Transverse colon (tissue), 4 donors: ENCODE results near the gene CLDN6. TPM values are rescaled to one million over a fixed set of nuclear protein-coding genes. Genes with fewer than 3 reads are reported as not detected.

Experiments
- DNase-seq: peaks from one replicate; pipeline ENCODE4 v3.0.0-alpha.2; 2019
- H3K27ac ChIP-seq, 4 donors: fragments of 200-600 bp; sonication (generic); 2 replicates each; pipeline ENCODE4 v1.5.1; 2016 to 2018; ENCODE audit warnings: inconsistent platforms in 4 of 4
- H3K27me3 ChIP-seq: fragments of 200-600 bp; sonication (generic); 2 replicates; pipeline ENCODE4 v1.5.1; 2017; ENCODE audit warnings: inconsistent platforms
- H3K36me3 ChIP-seq, 4 donors: fragments of 200-600 bp; sonication (generic); 2 replicates each; pipeline ENCODE4 v1.5.1; 2017 to 2019; ENCODE audit warnings: inconsistent platforms in 4 of 4
- H3K4me1 ChIP-seq, 4 donors: fragments of 200-600 bp; sonication (generic); 2 replicates each; pipeline ENCODE4 v1.5.1; 2017 to 2020; ENCODE audit warnings: inconsistent platforms in 4 of 4
- H3K4me3 ChIP-seq, 4 donors: fragments of 200-600 bp; sonication (generic); 1 replicate in 1 of 4; 2 replicates in 3 of 4; pipeline versions ENCODE4 v1.5.1 to v1.6.1; 2017 to 2019; ENCODE audit warnings: inconsistent platforms in 4 of 4
- H3K9me3 ChIP-seq, 2 donors: fragments of 200-600 bp; sonication (generic); 2 replicates each; pipeline ENCODE4 v1.5.1; 2017 to 2019; ENCODE audit warnings: inconsistent platforms in 2 of 2
- EP300 ChIP-seq: sonication (generic); formaldehyde crosslinking; IDR thresholded peaks from one replicate; pipeline ENCODE4 v1.6.1; 2017; ENCODE audit warnings: antibody characterized with exemption, low read depth
- POLR2A ChIP-seq: fragments of 450-650 bp; IDR thresholded peaks from one replicate; pipeline ENCODE4 v1.6.1; 2016; ENCODE audit warnings: antibody characterized with exemption, mild to moderate bottlenecking, moderate library complexity
- POLR2AphosphoS5 ChIP-seq, 3 donors: sonication (generic); formaldehyde crosslinking; IDR thresholded peaks; one replicate each; pipeline ENCODE4 v1.6.1; 2016; ENCODE audit warnings: antibody characterized with exemption in 3 of 3
- WGBS, 2 donors: methylation state at CpG; one replicate each; pipeline ENCODE4 v1.1.5; 2018; ENCODE audit warnings: low coverage in 1 of 2; 5-methylcytosine and 5-hydroxymethylcytosine counted together
- in situ Hi-C, 4 donors: fragments of 200-750 bp; cut with MboI; loops; one replicate each; pipeline versions ENCODE4 v1.15.0 to v1.15.1; 2017; ENCODE audit warnings: low sequenced_read_pairs in 3 of 4, low pct_ligation_motif_present in 1 of 4, low pct_unique_long_range_greater_than_20kb in 1 of 4
- intact Hi-C: fragments of 100-400 bp; cut with DNase I; formaldehyde crosslinking; loops from one replicate; pipeline ENCODE4 v1.15.1; 2023; ENCODE audit warnings: low total_unique reads
- total RNA-seq, 4 donors: library from RNA; depleted of rRNA; stranded (reverse); fragments of >200 nt; gene quantifications; one replicate each; pipeline ENCODE4 v1.1.0, GENCODE V29; 2016
- TF ChIP-seq, protein P1 (sequence below), 5 experiments: fragments of 200-600 bp in 3 of 5; fragments of 450-650 bp in 2 of 5; sonication (generic) in 3 of 5; IDR thresholded peaks; 1 replicate in 2 of 5; 2 replicates in 3 of 5; pipeline ENCODE4 v1.5.1; 2016 to 2017; ENCODE audit warnings: antibody characterized with exemption in 5 of 5, inconsistent platforms in 3 of 5, mild to moderate bottlenecking in 2 of 5, moderate library complexity in 1 of 5

The CLDN6 gene
- total RNA-seq, 4 donors from 2014 or later: not detected

DNA sequence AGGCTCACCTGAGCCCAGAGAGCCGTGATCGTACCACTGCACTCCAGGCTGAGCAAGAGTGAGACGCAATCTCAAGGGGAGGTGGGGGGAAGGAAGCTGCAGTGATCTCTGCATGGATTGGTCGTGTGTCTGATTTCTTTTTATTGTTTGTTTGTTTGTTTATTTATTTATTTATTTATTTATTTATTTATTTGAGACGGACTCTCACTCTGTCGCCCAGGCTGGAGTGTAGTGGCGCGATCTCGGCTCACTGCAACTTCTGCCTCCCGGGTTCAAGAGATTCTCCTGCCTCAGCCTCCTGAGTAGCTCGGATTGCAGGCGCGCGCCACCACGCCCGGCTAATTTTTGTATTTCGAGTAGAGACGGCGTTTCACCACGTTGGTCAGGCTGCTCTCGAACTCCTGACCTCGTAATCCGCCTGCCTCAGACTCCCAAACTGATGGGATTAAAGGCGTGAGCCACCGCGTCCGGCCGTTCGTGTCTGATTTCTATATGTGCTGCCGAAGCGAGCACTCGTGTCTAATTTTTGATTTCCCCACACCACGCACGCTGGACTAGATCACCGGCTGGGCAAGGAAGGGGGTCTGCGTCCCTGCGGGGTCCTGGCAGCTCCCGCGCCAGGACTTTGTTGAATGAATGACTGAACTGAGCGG, 1.7 kb upstream of the CLDN6 start:
- in situ Hi-C loops (no loop called here), intact Hi-C loops (no loop called here)
- no peaks in the 10 kb centered on the region for H3K36me3 ChIP-seq
- H3K27me3 ChIP-seq: peaks cover 21% of the 10 kb centered on the region
- TF ChIP-seq POLR2A (no peak), POLR2AphosphoS5 (IDR thresholded peaks at IDR 0.05) (no peak), EP300 (no peak)
- TF ChIP-seq, protein P1, sequence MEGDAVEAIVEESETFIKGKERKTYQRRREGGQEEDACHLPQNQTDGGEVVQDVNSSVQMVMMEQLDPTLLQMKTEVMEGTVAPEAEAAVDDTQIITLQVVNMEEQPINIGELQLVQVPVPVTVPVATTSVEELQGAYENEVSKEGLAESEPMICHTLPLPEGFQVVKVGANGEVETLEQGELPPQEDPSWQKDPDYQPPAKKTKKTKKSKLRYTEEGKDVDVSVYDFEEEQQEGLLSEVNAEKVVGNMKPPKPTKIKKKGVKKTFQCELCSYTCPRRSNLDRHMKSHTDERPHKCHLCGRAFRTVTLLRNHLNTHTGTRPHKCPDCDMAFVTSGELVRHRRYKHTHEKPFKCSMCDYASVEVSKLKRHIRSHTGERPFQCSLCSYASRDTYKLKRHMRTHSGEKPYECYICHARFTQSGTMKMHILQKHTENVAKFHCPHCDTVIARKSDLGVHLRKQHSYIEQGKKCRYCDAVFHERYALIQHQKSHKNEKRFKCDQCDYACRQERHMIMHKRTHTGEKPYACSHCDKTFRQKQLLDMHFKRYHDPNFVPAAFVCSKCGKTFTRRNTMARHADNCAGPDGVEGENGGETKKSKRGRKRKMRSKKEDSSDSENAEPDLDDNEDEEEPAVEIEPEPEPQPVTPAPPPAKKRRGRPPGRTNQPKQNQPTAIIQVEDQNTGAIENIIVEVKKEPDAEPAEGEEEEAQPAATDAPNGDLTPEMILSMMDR (IDR thresholded peaks at IDR 0.05): no peak
- peak overlapping the region; percentile 92 to 94 (median 93) for H3K27ac ChIP-seq
- WGBS, 2 donors: 36% methylated on average over 37 of the region's 40 CpGs; no CpG with 5 or more reads in 1 of the 2 donors
- H3K4me3 ChIP-seq: peak overlapping the region; percentile 2 to 66 (median 52)
- peaks cover 24 to 52% (median 43%) of the 10 kb centered on the region in 4 donors for H3K4me1 ChIP-seq
- H3K9me3 ChIP-seq: no peaks in the 10 kb centered on the region
- no peak for DNase-seq

DNA sequence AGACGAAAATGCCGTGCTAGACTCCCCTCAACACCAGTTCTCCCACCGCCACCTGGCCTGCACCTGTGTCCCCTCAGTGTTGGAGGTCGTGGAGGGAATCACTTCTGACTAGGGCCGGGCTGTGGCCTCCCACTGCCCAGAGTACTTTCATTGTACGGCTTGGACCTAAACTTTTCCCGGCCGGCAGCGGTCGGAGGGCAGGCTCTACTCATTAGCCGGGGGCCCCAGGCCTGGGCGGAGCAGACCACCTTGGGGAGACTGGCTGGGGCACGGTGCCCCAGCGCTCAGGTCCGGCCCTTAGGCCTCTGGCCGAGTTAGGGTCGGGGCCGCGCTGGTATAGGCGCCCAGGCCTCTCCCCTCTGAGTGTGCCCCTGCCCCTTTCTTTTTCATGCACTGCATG, 639 bp downstream of the CLDN6 start:
- H3K4me1 ChIP-seq: peaks cover 14 to 37% (median 26%) of the 10 kb centered on the region in 4 donors
- H3K9me3 ChIP-seq: no peaks in the 10 kb centered on the region
- no peak for TF ChIP-seq POLR2A
- no peak for TF ChIP-seq EP300
- TF ChIP-seq, protein P1 (IDR thresholded peaks at IDR 0.05): no peak
- no peak for TF ChIP-seq POLR2AphosphoS5 (IDR thresholded peaks at IDR 0.05)
- peaks cover 39% of the 10 kb centered on the region for H3K27me3 ChIP-seq
- H3K4me3 ChIP-seq: no peak overlapping the region
- 70% methylated on average over 19 of the region's 20 CpGs; no CpG with 5 or more reads in 1 of the 2 donors for WGBS, 2 donors
- intact Hi-C loops: no loop called here
- H3K36me3 ChIP-seq: no peaks in the 10 kb centered on the region
- in situ Hi-C loops: no loop called here
- no peak overlapping the region for H3K27ac ChIP-seq
- DNase-seq: no peak

DNA sequence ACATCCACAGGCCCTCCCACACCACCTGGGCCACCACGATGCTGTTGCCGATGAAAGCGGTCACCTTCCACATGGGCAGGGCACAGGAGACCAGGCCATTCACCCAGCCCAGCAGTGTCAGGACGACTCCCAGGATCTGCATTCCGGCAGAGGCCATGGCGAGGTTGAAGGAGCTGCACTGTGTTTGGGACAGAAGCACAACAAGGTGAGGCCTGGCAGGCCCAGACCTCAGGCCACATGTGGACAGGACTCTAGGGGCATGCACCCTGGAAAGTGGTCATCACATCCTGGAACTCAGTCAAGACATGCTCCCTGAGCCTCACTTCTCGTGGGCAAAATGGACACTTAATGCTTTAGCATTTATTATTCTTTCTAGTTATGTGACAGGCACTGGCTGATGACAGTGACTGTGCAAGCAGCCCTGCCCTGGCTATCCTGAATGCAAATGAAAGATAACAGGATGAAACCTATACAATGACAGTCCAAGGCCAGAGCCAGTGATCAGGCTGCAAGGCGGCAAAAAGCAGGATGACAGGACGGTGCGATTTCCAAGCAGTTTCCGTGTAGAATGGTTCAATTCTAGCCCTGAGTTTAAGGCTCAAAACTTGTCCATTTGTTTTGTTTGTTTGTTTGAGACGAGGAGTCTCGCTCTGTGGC, 2.0 kb downstream of the CLDN6 start:
- no peak overlapping the region for H3K4me3 ChIP-seq
- TF ChIP-seq POLR2AphosphoS5 (IDR thresholded peaks at IDR 0.05) (no peak), POLR2A (no peak), EP300 (no peak)
- TF ChIP-seq, protein P1 (IDR thresholded peaks at IDR 0.05): no peak
- WGBS, 2 donors: 81 to 100% methylated on average over 3 to 12 of the region's 13 CpGs
- in situ Hi-C loops (no loop called here), intact Hi-C loops (no loop called here)
- no peaks in the 10 kb centered on the region for H3K36me3 ChIP-seq
- no peak overlapping the region for H3K27ac ChIP-seq
- H3K27me3 ChIP-seq: peaks cover 47% of the 10 kb centered on the region
- H3K9me3 ChIP-seq: no peaks in the 10 kb centered on the region
- DNase-seq: no peak
- H3K4me1 ChIP-seq: peaks cover 3 to 28% (median 13%) of the 10 kb centered on the region in 4 donors

DNA sequence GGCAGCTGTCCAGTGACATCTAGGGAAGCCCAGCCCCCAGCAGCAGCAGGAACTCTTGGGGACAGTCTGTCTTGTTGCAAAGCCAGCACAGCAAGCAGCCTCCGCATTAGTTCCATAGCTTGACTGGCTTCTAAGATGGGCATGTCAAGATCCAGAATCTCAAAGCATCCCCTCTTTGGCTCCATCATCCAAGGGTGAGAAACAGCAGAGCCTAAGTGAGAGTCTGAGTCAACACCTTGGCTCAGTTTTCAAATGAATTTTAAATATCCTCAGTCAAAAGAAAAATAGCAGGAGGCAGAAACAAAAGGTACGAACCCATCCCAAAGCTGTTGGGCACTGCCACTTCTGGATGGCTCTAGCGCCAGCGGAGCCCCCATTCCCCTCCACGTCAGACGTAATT, 3.0 kb downstream of the CLDN6 start:
- intact Hi-C loops: no loop called here
- no peak for DNase-seq
- in situ Hi-C loops: no loop called here
- H3K4me1 ChIP-seq: peaks cover 3 to 25% (median 10%) of the 10 kb centered on the region in 4 donors
- H3K9me3 ChIP-seq: no peaks in the 10 kb centered on the region
- 90% methylated on average over 6 of the region's 6 CpGs; no CpG with 5 or more reads in 1 of the 2 donors for WGBS, 2 donors
- no peaks in the 10 kb centered on the region for H3K36me3 ChIP-seq
- no peak overlapping the region for H3K27ac ChIP-seq
- H3K4me3 ChIP-seq: no peak overlapping the region
- no peak for TF ChIP-seq EP300
- TF ChIP-seq POLR2AphosphoS5 (IDR thresholded peaks at IDR 0.05): no peak
- TF ChIP-seq, protein P1 (IDR thresholded peaks at IDR 0.05): no peak
- no peak for TF ChIP-seq POLR2A
- H3K27me3 ChIP-seq: peaks cover 53% of the 10 kb centered on the region
